Peyer's patch (tissue), 4 donors: ENCODE results near the gene DPP9.

Experiments
- CTCF ChIP-seq, 6 experiments: fragments of 450-650 bp in 4 of 6; fragments of 200-600 bp in 2 of 6; sonication (generic) in 1 of 6; IDR thresholded peaks; one replicate each; pipeline ENCODE4 v1.5.1; 2017 to 2019; ENCODE audit warnings: antibody characterized with exemption in 6 of 6, mild to moderate bottlenecking in 3 of 6, moderate library complexity in 1 of 6
- POLR2A ChIP-seq, 2 donors: fragments of 450-650 bp; IDR thresholded peaks; one replicate each; pipeline ENCODE4 v1.5.1; 2017; ENCODE audit warnings: antibody characterized with exemption in 2 of 2, mild to moderate bottlenecking in 2 of 2, moderate library complexity in 2 of 2

- TF ChIP-seq CTCF (IDR thresholded peaks at IDR 0.05): no peak
- no peak for TF ChIP-seq POLR2A (IDR thresholded peaks at IDR 0.05)
Measured at GRCh38 chr19:4675346-4675745, 48.3 kb downstream of the DPP9 start.
